ENCODE results near the gene USB1.

Gene USB1

GRCh38 chr16:57993897-57994296 is 7.3 kb upstream of the USB1 start:
- no peak for DNase-seq

DNA sequence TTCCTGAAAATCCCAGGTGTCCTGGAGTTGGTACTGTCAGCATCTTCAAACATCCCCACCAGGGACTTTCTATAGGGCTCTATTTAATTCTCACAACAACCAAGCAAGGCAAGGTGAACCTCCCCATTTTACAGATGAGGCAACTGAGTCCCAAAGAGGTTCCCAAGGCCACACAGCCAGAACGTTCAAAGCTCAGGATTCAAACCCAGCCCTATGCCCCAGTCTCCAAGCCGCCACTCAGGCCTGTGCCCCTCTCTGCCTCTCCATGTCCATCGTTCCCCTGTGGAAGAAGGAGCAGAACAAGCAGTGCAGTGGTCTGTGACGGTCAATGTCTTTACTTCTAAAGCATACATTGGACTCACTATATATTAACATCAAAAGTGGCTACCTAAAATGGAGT is 6.8 kb upstream of the USB1 start:
- no peak for DNase-seq

DNA sequence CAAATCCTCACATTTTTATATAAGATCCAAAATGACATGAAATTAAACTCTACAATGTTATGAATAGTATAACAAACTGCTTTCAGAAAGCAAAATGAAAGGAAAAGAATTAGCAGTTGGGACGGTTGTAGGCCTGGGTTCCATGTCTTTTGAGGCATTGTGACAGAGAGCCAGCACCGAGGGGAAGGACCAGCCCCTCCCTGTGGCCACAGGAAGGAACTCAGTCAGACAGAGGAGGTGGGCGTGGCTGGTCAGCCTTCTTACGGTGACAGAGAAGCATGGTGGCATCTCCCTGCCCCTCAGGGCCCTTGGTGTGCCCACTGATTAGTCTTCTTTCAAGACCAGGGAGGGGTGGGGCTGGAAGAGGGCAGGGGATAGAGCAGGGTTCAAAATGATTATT is 6.4 kb upstream of the USB1 start:
- peak in 6 of 58 donors; percentile 10 to 30 (median 24) for DNase-seq

GRCh38 chr16:57995721-57996405 is 5.3 kb upstream of the USB1 start:
- DNase-seq: no peak

- DNase-seq: no peak
Observed at GRCh38 chr16:57996406-57997175, 4.6 kb upstream of the USB1 start.

GRCh38 chr16:57997176-57997527 is 4.1 kb upstream of the USB1 start:
- DNase-seq: no peak

DNA sequence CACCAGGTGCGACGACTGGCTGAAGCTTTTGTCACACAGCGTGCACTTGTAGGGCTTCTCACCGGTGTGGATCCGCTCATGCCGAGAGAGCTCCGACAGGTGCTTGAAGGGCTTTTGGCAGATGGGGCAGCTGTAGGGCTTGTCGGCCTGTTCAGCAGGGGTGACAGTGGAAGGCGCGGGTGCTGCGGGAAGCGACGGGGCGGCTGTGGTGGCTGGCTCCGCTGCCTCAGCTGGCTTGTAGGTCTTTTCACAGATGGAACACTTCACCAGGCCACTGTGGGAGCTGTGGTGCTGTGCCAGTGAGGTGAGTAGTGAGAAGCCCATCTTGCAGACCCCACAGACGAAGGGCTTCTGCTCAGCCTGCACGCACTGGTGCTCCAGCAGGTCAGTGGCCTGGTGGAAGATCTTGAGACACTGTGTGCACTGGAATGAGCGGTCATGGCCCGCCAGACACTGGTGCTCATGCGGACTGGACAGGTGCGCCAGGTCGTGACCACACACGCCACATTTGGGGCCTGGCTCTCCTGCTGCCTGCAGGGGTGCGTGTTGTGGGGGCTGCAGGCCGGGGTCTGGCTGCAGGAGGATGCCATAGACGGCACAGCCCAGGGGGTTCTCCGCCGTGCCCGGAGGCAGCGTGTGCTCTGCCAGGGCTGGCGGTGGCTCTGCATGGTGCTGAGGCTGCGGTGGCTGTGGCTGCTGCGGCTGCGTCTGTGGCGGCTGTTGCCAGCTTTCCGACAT is 3.5 kb upstream of the USB1 start:
- DNase-seq: no peak

DNA sequence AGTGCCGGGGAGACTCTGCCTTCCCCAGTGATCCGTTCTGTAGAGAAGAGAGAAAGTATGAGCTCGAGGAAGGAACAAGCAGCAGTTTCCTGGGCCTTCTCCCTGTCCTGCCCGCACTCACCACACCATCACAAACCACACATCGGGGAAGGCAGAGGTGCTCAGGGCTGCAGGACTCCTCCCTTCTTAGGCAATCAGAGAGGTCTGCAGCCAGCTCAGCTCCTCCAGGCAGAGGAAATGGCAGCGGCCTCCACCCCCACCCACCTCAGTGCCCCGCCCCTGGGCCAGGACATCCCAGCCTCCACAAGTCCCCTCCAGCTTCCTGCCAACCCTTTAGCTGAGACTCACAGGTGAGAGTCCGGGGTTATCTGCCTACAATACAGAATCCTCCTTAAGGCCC is 2.7 kb upstream of the USB1 start:
- no peak for DNase-seq

DNA sequence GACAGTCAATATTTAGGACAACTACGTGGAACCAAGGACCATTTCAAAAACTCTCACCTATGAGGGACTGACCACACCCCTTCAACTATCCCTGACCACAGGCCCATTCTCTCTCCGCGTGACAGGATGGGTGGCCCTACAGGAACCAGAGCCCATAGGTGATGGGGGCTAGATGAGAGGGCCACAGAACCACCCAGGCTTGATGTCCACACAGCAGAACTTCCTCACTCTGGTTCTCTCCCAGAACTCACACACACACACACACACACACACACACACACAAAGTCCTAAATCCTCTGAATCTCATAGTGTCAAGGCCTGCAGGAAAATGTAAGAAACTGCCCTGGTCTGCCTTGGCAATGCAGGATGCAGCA is 2.2 kb upstream of the USB1 start:
- DNase-seq: no peak

GRCh38 chr16:57999366-57999970 is 1.7 kb upstream of the USB1 start:
- DNase-seq: no peak

DNA sequence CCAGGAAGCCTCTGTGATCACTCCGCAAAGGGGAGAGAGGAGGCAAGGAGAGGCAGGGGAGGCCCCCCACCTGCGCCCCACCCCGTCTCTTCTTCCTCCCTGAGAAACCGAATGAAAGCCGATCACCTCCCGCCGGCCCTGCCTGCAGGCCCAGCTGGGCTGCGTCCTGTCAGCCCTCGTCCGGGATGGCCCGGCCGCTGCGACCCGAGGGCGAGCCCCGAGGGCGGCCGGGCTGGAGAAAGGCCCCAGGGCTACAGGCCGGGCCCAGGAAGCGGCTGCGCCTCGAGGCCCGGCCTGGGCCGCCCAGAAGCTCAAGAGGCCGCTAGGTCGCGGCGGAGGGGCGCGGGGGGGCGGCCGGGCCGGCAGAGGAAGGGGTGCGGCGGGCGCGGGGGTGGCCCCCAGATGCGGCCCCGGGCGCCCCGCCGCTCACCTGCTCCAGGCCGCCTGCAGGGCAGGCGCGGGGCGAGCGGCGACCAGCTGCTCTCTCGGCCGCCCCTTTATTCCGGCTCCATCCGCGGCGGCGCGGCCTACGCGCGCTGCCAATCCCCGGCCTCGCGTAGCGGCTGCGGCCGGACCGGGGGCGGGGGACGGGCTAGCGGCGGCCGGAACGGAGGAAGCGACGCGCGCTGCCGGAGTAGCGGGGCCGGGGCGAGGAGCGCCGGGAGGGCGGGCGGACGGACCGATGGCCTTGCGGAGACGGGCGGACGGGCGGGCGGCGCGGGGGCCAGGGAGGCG is 1.1 kb upstream of the USB1 start, which contains the start of gene ZNF319:
ZNF319 (minus strand) TSS at position 702 of the 735 bp plus-strand sequence. CDS start 2,407 bp downstream, outside the sequence.
- no peak for DNase-seq

GRCh38 chr16:58001781-58002415 is 691 bp downstream of the USB1 start:
- no peak for DNase-seq

- no peak for DNase-seq
Observed at GRCh38 chr16:58002416-58002800, 1.2 kb downstream of the USB1 start.

DNA sequence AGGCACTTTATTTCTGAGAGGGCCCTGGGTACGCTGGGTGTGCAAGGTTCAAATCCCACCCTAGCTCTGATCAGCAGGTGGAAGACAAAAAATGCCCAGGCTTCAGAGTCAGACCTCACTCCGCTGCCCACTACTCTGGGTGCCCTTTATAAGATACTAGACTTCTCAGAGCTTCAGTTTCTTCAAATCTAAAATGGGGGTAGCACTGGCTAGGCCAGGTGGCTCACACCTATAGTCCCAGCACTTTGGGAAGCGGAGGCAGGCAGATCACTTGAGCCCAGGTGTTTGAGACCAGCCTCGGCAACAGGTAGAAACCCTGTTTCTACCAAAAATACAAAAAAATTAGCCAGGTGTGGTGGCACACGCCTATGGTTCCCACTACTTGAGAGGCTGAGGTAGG is 1.7 kb downstream of the USB1 start:
- DNase-seq: no peak

GRCh38 chr16:58004736-58005135 is 3.5 kb downstream of the USB1 start:
- peak in 3 of 58 donors; percentile 28 to 77 (median 48) for DNase-seq

- DNase-seq: no peak
Observed at GRCh38 chr16:58009856-58010416, 8.7 kb downstream of the USB1 start.

- DNase-seq: no peak
Observed at GRCh38 chr16:58010886-58011285, 9.7 kb downstream of the USB1 start.

DNA sequence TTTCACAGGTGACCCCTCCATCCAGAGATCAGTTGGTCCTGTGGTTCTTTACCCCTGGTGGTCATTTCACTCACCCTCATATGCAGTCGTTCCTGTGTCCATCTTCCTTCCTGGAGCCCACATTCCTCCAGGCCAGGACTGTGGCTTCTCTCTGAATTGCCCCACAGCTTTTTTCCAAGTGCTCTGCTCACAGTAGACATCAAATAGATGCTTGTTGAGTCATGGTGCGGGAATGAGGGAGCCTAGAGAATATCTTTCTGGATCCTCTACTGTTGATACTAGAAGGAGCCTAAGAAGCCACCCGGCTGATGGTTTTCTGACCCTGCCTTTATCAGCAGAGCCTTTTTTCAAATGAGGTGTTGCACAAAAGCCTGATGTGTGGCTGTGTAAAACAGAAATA is 10.4 kb downstream of the USB1 start:
- no peak for DNase-seq

- no peak for DNase-seq
Observed at GRCh38 chr16:58012481-58012880, 11.3 kb downstream of the USB1 start.

- no peak for DNase-seq
Observed at GRCh38 chr16:58013201-58013956, 12.2 kb downstream of the USB1 start.

Measured in anterior cingulate cortex (tissue), 58 donors.